SK-N-SH (cell line): ENCODE results near the gene PDK2. TPM values are rescaled to one million over a fixed set of nuclear protein-coding genes. Genes with fewer than 3 reads are reported as not detected.

Experiments
- CHD2 ChIP-seq: fragments of 150-350 bp; IDR thresholded peaks from 2 replicates; pipeline ENCODE4 v1.6.1; 2018; ENCODE audit warnings: low read length; ENCODE audit not compliant: partially characterized antibody
- ELF1 ChIP-seq: IDR thresholded peaks from 2 replicates; pipeline ENCODE4 v1.4.0; 2012
- EP300 ChIP-seq, 2 experiments: IDR thresholded peaks; 2 replicates each; pipeline versions ENCODE4 v1.4.0 to v1.6.1; 2012; ENCODE audit warnings: borderline replicate concordance in 1 of 2, low read depth in 1 of 2, low read length in 1 of 2
- FOSL2 ChIP-seq: IDR thresholded peaks from 2 replicates; pipeline ENCODE4 v1.4.0; 2012; ENCODE audit warnings: low read depth, mild to moderate bottlenecking, moderate library complexity, borderline replicate concordance
- FOXJ3 ChIP-seq: sonication (generic); formaldehyde crosslinking; IDR thresholded peaks from 2 replicates; pipeline ENCODE4 v1.5.1; 2020; ENCODE audit warnings: mild to moderate bottlenecking, missing genetic modification reagents
- MEF2A ChIP-seq: IDR thresholded peaks from 2 replicates; pipeline ENCODE4 v1.4.0; 2012; ENCODE audit warnings: low read depth, borderline replicate concordance
- NFIC ChIP-seq: IDR thresholded peaks from 2 replicates; pipeline ENCODE4 v1.4.0; 2012; ENCODE audit warnings: borderline replicate concordance
- NRF1 ChIP-seq: IDR thresholded peaks from 2 replicates; pipeline ENCODE4 v1.6.1; 2012; ENCODE audit warnings: low read depth, mild to moderate bottlenecking, low read length
- RXRA ChIP-seq: IDR thresholded peaks from 2 replicates; pipeline ENCODE4 v1.4.0; 2012; ENCODE audit warnings: low read depth, mild to moderate bottlenecking, borderline replicate concordance
- SIN3A ChIP-seq: IDR thresholded peaks from 2 replicates; pipeline ENCODE4 v1.6.1; 2012; ENCODE audit warnings: low read depth, mild to moderate bottlenecking, low read length, moderate library complexity, borderline replicate concordance
- TAF1 ChIP-seq: IDR thresholded peaks from 2 replicates; pipeline ENCODE4 v1.6.1; 2012; ENCODE audit warnings: low read depth, mild to moderate bottlenecking, low read length, moderate library complexity, borderline replicate concordance
- TCF12 ChIP-seq: IDR thresholded peaks from 2 replicates; pipeline ENCODE4 v1.4.0; 2012
- TEAD4 ChIP-seq: IDR thresholded peaks from 2 replicates; pipeline ENCODE4 v1.4.0; 2012; ENCODE audit warnings: mild to moderate bottlenecking, borderline replicate concordance; ENCODE audit not compliant: insufficient read depth
- YY1 ChIP-seq: IDR thresholded peaks from 2 replicates; pipeline ENCODE4 v1.4.0; 2012; ENCODE audit warnings: low read depth, mild to moderate bottlenecking
- polyA plus RNA-seq, 3 experiments: library from polyadenylated mRNA; depleted of rRNA; stranded (reverse); fragments of >200 nt; gene quantifications; 2 replicates each; pipeline ENCODE4 v1.2.3, GENCODE V29; 2012
- TF ChIP-seq, protein P1 (sequence below): fragments of 150-350 bp; IDR thresholded peaks from 2 replicates; pipeline ENCODE4 v1.6.1; 2016; ENCODE audit warnings: mild to moderate bottlenecking, low read depth, low read length
- TF ChIP-seq, protein P2 (sequence below): fragments of 150-350 bp; IDR thresholded peaks from 2 replicates; pipeline ENCODE4 v1.6.1; 2017; ENCODE audit warnings: antibody characterized with exemption, low read length, low read depth, borderline replicate concordance
- TF ChIP-seq, protein P3 (sequence below): fragments of 200-600 bp; sonication (generic); IDR thresholded peaks from 2 replicates; pipeline ENCODE4 v1.6.1; 2017; ENCODE audit warnings: antibody characterized with exemption, mild to moderate bottlenecking, moderate library complexity
- TF ChIP-seq, protein P4 (sequence below): IDR thresholded peaks from 2 replicates; pipeline ENCODE4; 2012

Gene PDK2
- polyA plus RNA-seq, 1 of the 3 experiments (the other 2 are of a cell fraction) = 124 TPM

DNA sequence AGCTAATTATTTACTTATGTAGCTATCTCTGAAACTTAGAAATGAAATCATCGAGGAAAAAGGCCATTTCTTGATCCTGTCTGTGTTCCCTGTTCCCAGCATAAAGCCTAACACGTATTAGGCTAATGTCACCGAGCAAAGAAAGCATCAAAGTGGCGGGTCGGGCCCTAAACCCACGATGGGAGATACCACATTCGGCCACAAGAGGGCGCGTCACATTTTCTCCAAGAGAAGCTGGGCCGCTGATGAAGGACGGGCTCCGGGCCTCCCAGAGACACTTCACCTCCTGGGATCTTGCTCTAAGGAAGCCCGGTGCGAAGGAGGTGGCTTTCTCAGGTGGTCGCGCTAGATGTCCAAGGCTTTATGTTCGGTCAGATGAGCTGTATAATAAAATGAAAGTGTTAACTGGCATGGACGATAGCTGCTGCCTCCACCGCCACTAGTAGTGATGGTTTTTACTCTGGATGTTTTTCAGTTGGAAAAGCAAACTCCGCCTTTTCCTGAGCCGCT is 853 bp upstream of the PDK2 start (continued):
- TF ChIP-seq, protein P1, sequence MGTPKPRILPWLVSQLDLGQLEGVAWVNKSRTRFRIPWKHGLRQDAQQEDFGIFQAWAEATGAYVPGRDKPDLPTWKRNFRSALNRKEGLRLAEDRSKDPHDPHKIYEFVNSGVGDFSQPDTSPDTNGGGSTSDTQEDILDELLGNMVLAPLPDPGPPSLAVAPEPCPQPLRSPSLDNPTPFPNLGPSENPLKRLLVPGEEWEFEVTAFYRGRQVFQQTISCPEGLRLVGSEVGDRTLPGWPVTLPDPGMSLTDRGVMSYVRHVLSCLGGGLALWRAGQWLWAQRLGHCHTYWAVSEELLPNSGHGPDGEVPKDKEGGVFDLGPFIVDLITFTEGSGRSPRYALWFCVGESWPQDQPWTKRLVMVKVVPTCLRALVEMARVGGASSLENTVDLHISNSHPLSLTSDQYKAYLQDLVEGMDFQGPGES = no peak
- TF ChIP-seq TEAD4 = no peak
- TF ChIP-seq CHD2 = peak; percentile 71
- no peak; the same call in 1 of the 2 replicates for TF ChIP-seq TCF12
- TF ChIP-seq, protein P2, sequence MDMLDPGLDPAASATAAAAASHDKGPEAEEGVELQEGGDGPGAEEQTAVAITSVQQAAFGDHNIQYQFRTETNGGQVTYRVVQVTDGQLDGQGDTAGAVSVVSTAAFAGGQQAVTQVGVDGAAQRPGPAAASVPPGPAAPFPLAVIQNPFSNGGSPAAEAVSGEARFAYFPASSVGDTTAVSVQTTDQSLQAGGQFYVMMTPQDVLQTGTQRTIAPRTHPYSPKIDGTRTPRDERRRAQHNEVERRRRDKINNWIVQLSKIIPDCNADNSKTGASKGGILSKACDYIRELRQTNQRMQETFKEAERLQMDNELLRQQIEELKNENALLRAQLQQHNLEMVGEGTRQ = no peak
- no peak for TF ChIP-seq FOSL2
- no peak for TF ChIP-seq YY1
- TF ChIP-seq, protein P3, sequence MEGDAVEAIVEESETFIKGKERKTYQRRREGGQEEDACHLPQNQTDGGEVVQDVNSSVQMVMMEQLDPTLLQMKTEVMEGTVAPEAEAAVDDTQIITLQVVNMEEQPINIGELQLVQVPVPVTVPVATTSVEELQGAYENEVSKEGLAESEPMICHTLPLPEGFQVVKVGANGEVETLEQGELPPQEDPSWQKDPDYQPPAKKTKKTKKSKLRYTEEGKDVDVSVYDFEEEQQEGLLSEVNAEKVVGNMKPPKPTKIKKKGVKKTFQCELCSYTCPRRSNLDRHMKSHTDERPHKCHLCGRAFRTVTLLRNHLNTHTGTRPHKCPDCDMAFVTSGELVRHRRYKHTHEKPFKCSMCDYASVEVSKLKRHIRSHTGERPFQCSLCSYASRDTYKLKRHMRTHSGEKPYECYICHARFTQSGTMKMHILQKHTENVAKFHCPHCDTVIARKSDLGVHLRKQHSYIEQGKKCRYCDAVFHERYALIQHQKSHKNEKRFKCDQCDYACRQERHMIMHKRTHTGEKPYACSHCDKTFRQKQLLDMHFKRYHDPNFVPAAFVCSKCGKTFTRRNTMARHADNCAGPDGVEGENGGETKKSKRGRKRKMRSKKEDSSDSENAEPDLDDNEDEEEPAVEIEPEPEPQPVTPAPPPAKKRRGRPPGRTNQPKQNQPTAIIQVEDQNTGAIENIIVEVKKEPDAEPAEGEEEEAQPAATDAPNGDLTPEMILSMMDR = peak; percentile 98
- TF ChIP-seq RXRA = no peak
- TF ChIP-seq, protein P4, sequence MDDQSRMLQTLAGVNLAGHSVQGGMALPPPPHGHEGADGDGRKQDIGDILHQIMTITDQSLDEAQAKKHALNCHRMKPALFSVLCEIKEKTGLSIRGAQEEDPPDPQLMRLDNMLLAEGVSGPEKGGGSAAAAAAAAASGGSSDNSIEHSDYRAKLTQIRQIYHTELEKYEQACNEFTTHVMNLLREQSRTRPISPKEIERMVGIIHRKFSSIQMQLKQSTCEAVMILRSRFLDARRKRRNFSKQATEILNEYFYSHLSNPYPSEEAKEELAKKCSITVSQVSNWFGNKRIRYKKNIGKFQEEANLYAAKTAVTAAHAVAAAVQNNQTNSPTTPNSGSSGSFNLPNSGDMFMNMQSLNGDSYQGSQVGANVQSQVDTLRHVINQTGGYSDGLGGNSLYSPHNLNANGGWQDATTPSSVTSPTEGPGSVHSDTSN = peak; percentile 38
- TF ChIP-seq FOXJ3 (CRISPR knock-in tag) = no peak
- TF ChIP-seq MEF2A = no peak
- peak; percentile 84; the same call in 1 of the 2 replicates for TF ChIP-seq SIN3A
- TF ChIP-seq NRF1 = no peak
- TF ChIP-seq NFIC = no peak
- TF ChIP-seq TAF1 = no peak
- TF ChIP-seq EP300 (IDR thresholded peaks at IDR 0.05; ENCODE audit: borderline replicate concordance in 1 of 2, low read depth in 1 of 2, low read length in 1 of 2) = no peak
- TF ChIP-seq ELF1 = no peak
